Stimulated activated CD4-positive, alpha-beta T cell treated with anti-CD3 and anti-CD28 coated beads, TNF-alpha, amount 100 ng/mL, for 4 hours (primary cell): ENCODE measurements around the gene METAP1.
"Not testable (repeated sequence)": the region's sequence is repeated elsewhere in the genome, so short reads cannot be mapped to it uniquely, and the experiment has no call there.

Experiments
- DNase-seq, 3 experiments: peaks; one replicate each; pipeline ENCODE4 v3.0.0-alpha.2; 2020; ENCODE audit warnings: low read depth in 3 of 3

Gene METAP1

DNA sequence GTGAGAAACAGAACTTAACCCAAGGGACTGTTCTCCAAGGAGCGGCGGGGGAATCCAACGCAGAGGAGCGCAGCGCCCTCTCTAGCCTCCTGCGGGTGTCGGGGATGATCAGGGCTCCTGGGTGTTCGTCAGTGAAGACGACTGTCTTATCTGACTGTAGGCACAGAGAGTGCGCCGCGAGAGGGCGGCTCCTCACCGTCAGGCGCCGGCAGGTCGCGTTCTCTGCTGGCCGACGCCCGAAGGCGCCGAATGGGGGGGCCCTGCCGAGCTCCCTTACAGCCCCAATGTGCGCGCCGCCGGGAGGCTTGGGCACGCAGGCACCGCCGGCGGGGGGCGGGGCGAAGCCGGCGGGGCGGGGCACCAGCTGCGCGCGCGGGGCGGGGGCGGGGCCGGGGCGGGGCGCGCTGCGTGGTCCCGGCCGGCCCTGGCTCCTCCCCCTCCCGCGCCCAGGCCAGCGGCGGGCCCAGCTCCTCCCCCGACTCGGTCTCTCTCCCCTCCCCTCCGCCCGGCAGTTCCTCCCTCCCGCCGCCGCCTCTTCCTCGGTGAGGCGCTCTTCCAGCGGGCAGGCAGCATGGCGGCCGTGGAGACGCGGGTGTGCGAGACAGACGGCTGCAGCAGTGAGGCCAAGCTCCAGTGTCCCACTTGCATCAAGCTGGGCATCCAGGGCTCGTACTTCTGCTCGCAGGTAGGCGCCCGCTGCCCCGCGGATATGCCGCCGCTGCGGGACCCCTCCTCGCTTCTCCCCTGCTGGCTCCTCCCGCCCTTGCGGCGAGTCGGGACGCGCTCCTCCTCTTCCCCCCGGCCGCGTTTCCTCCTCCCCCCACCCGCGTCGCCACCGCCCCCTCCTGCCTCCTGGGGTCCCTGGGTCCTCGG is at the start of gene METAP1:
METAP1 (plus strand) TSS at position 539 of the 873 bp plus-strand sequence; CDS start at position 572, 33 bp downstream.
- DNase-seq = peak; percentile 87 to 93 (median 93)

DNA sequence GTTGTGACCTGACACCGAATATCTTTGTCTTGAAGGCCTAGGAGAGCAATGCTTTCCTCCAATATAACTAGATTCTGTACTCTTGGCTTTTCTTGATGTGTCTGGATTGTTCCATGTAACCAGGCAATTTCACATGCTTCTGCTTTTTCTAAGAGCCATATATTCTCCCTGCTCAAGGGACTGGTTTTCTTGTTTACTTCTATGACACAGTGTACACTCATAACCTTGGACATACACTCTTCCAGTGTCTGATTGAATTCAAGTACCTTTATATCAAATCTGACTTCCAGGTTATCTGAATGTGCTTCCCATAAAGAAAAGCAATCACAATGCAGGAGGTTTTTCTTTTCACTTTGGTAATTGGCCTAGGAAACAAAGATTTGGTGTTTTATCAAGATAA is 49.2 kb upstream of the METAP1 start:
- no peak for DNase-seq

DNA sequence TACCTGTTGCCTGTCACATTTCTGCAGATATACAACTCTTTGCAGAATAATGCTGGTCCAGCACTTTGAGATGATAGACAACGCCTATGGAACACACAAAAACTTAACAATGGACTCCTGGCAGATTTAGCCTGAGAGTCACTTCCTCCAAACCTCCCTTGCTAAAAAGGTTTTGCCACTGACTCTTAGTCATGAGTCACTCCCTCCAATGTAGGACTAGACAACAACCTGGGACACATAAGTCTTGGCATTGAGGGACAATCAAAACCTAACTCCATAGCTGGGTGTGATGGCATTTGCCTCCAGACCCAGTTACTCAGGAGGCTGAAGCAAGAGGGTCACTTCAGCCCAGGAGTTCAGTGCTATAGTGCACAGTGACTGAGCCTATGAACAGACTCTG is 44.6 kb upstream of the METAP1 start:
- DNase-seq = no peak

DNA sequence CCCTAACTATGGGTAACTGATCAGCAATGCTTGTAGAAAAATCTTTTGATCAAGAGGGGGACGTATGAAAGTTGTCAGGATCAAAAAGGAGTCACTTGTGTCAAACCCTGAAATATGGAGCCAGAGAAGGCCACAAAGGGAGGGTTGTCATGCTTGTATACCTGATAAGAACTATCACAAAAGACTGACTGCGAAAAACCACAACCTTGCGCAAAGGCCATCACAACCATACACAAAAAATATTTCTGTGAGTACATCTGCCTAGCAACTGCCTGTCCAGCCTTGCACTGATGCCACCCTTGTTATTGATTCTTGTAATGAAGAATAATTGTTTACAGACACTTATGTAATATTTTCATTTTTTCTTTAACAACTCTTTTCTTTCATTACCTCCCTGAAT is 43.8 kb upstream of the METAP1 start:
- DNase-seq = no peak

DNA sequence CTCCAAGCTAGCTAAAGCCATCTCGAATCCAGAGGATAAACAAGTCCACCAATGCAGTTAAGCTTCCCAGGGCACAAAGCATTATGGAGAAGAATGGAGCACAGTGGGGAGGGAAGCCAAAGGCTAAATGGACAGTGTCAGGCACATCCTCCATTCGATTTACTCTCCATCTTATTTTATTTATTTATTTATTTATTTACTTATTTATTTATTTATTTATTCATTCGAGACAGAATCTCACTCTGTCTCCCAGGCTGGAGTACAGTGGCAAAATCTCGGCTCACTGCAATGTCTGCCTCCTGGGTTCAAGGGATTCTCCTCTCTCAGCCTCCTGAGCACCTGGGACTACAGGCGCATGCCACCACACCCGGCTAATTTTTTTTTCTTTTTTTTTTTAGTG is 40.3 kb upstream of the METAP1 start:
- no peak for DNase-seq

DNA sequence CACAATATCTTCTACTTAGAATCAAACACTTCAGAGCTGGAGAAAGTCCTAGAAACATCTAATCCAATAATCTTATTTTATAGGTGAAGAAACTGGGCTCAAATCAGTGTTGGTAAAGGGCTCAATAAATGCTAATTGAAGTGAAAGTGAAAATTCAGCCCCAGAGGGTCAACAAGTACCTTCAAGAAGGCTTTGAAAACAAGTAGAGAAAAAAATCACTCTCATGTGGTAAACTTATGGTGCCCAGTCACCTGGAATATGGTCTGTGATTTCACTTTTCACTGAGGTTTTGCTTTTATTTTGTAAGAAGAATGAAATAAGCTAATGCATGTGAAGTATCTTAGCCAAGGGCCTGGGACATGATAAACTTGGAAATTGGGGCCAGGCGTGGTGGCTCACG is 37.5 kb upstream of the METAP1 start:
- no peak for DNase-seq

DNA sequence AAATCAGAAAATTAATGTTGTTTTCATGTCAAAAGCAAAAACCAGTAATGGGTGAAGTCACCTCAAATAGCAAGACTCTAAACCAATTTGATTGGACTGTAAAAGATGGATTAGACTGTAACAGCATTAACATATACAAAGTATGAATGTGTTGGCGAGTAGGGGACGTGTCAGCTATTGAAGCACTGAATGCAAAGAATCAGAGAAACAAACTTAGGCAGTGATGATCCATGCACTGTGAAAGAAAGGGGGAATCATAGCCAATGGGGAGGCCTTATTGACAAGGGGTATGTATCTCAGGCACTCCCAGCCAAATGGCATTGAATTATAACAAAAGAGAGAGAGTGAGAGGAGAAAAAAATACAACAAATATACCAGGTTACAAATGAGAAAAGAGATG is 36.1 kb upstream of the METAP1 start:
- DNase-seq = no peak

DNA sequence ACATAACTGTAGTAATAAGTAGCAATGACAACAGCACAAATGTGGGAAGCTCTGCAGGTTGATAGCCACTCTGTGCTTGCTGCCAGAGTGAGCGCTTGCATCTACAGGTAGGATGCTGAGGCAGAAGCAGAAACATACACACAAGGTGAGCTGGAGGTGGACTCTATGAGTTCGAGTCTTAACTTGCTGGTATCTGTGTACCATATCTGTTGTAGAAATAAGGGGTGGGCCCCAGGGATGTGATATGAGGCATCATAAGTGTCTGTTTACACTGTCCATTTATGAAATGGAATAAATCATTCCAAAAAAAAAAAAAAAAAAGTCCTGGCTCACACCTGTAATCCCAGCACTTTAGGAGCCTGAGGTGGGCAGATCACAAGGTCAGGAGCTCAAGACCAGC is 33.8 kb upstream of the METAP1 start:
- DNase-seq = no peak

DNA sequence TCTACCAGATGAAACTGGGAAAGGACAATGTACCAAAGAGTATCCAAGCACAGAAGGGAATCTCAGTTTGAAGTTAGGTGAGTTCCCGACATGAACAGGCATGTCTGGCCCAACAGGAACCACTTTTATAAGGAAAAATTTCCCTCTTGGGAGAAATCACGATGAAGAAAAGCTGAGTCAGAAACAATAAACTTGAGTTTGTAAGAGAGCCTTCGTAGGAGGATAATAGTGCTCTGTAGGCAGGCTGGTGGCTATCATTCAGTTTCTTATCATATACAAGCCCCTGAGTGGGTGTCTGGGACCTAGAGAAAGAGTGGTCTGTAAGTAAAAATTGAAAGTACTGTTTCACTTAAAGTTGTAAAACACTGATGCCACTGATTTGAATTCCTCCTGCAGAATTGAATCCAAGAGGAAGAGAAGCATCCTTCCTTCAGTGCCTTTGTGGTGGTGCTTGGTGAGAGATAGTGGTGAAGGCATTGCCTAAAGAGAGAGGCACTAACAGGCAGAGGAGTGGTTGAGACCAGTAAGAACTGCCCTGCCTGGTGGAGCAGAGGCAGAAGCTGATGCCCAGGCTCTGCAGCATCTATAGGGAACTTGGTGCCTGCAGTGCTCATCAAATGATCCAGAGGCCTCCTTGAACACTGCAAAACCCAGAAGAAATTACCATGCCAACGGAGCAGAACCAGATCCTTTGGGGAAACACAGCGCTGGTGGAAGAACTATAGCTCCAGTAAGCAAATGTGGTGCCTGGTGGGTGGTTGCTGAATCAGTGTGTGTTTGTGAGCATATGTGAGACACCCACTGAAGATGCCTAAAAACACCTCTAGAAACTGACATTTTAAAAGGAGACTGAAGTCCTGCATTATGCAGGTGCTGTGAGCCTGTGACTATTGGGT is 31.7 kb upstream of the METAP1 start:
- DNase-seq = no peak

DNA sequence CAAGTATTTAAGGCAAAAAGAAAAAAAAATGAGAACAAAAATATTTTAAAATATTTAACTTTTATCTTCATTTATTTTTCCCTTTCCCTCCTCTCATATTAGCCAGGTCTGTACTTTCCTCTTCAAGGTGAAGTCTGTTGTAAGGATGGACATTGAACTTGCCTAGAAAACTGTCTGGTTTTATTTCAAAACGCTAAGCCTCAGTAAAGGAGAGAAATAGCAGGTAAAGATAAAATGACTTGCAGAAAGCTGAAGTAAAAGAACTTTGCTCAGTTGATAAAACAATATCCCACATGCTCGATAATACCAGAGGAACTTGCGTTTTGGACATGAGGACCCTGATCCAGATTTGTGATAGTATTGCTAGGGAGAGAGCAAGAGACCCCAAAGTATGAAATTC is 28.6 kb upstream of the METAP1 start:
- DNase-seq = no peak

DNA sequence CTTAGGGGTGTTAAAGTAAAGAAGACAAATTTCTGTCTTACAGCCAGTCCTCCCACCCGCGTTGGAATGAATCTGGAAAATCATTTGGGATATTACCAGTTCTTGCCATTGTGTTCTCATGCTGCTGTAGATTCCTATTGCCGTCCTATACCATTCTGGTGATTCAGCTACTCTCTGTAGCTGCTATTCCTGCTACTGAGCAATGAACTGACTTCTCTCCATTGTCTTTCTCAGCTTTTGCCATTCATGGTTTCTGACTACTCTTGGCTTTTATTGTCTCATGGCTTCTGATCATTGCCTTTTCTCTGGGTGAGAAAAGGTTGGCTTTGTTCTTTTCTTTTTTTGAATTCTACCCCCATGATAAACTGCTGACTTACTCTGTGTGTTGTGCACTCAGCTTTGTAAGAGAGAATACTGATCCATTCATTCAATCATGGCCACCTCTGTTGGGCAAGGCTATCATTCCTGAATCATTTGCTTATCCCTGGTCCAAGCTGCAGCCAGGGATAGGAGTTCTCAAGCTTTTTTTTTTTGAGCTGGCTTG is 27.7 kb upstream of the METAP1 start:
- DNase-seq = no peak

DNA sequence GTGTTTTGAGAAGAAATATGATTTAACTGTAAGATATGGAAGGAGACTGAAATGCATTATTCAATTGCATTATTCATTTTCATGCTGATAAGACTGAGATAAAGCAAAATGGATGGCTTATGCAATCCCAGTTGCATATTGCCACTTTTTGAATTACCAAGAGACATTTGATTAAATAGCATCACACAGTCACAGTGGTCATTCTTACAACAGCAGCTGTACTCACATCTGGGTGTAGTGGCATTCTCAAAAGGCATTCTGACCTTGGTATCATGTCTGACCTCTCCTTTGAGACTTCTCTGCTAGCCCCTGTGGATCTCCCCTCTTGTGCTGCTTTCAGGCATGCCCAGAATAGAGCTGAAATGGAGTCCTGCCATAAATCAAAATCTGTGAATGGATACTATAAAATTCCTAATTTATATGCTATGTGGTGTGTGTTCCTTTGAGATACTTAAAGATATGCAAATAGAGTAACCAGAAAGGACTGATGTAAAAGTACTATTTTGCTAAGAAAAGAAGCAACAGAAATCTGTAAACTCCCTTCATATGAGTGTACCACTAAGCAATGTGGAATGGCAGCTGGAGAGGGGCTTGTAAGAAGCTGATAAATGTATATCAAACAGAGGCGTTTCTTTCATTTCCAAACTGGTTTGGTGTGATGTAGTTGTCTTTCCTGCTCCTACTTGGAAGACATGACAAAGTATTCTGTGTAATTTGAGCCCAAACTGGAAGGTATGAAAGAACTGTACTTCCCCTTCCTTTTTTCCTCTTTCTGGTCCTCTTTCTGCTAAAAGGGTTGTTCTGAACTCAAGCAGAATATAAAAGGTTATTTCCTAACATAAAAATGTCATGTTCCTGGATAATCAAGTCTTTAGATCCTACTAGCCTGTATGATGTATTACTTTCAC is 25.4 kb upstream of the METAP1 start:
- DNase-seq = no peak

DNA sequence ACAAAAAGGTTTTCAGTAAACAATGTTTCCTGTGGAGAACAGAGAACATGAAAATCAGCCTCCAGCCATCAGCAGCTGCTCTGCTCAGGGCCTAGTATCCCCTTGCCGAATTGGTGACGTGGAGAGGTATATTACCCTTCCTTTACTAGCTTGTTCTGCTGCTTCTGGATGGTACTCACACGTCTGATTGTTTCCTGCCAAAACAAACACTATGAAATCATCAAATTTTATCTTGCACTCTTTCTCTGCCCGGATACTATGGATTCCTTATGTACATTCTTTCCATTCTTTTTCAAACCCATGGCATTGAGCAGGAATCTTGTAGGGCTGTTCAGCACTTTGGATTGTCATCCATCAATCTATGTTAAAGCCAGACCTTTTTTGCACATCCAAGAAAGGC is 18.8 kb upstream of the METAP1 start:
- DNase-seq = no peak

DNA sequence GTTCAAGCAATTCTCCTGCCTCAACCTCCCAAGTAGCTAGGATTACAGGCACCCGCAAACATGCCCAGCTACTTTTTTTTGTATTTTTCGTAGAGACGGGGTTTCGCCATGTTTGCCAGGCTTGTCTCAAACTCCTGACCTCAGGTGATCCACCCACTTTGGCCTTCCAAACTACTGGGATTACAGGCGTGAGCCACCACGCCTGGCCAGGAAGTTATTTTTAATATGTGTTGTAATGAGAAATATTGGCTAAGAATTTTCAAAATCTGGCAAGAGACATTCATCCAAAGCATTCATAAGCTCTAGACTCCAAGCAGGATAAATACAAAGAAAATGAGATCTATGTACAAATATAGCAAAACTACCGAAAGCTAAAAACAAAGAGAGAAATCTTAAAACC is 18.0 kb upstream of the METAP1 start:
- DNase-seq = no peak

DNA sequence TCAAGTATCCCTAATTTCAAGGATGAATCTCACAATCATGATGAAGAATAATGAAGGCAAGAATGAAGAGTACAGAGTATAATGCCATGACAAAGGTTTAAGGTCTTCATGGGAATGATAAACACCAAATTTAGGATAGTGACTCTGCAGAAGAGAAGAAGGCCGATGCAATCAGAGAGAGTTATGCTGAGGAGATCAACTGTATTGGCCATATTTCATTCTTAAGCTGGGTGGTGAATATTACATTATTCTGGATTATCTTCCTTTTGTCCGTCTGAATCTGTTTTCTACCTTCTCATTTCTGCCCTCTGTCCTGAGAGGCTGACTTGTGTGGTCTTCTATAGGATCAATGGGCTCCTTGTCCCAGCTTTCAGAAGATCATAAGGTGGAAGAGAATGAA is 7.8 kb upstream of the METAP1 start:
- no peak for DNase-seq

DNA sequence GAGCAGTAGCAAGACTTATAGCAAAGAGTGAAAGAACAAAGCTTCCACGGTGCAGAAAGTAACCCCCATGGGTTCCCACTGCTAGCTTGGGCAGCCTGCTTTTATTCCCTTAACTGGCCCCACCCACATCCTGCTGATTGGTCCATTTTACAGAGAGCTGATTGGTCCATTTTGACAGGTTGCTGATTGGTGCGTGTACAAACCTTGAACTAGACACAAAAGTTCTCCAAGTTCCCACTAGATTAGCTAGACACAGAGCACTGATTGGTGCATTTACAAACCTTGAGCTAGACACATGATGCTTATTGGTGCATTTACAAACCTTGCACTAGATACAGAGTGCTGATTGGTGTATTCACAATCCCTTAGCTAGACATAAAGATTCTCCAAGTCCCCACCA is 2.7 kb upstream of the METAP1 start:
- DNase-seq = not testable (repeated sequence)

DNA sequence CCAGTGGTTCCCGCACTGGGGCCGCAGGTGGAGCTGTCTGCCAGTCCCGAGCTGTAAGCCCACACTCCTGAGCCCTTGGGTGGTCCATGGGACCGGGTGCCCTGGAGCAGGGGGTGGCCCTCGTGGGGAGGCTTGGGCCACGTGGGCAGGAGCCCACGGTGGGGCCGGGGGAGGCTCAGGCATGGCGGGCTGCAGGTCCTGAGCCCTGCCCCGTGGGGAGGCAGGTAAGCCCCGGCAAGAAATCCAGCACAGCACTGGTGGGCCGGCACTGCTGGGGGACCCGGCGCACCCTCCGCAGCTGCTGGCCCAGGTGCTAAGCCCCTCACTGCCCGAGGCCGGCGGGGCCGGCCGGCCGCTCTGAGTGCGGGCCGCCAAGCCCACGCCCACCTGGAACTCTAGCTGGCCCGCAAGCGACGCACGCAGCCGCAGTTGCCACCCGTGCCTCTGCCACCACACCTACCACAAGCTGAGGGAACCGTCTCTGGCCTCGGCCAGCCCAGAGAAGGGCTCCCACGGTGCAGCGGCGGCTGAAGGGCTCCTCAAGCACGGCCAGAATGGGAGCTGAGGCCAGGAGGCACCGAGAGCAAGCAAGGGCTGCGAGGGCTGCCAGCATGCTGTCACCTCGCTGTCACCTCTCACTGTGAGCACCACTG is 2.0 kb upstream of the METAP1 start:
- DNase-seq = no peak

DNA sequence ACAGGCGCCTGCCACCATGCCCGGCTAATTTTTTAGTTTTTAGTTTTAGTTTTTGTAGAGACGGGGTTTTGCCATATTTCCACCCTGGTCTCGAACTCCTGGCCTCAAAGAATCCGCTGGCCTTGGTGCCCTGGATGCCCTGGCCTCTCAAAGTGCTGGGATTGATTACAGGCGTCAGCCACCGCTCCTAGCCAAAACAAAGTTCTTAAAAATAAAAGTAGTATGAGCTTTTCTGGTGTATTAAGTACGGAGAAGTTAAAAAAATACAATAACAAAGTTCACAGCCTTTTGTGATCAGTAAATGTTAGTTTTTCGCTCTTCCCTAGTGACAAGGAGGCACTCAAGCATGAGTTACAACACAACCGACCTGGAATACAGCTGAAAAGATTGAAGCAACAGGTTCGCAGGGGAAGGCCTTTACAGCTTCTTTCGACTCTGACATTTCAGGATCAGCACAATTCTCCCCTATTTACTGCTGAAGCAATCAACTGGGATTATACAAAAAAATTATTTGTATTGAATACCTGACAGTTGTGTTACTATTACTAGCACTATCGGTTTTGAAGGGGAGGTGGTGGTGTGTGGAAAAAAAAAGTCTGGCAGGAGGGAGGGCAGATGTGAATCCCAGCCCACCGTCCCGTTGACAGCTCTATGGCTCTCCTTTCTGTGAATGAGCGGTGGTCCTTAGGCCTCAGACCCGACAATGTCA is 893 bp upstream of the METAP1 start:
- no peak for DNase-seq

DNA sequence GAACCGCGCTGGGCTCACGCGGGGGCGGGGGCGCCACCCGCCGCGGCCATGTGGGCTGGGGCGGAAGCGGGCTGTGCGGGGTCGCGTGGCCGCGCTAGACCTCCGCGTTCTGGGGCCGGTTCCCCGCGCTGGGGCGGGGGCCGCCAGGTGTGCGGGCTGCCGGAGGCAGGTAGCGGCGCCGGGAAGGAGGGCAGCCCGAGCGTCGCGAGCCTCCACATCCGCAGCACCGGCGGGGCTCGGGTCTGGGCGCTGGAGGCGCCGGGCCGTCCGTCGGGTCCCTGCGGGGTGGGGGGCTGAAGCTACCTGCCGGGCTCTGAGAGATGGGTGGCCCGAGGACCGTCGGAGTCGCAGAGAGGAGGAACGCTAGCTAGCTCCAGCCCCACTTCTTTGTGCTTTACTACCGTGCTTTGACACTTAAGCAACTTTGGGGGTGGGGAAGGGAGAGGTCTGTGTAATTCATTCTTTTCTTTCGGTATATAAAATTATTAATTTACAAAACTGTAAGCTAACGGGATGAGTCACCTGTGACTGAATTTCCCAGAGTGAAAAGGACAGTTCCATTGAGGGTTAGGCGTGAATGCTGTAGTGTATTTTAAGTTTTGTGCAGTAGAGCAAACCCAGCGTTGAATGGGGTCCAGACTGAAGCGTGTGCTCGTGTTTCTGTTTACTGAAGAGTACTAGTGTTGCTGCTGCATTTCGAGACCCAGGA is 689 bp downstream of the METAP1 start:
- DNase-seq = peak in 1 of 3 experiments; percentile 2

DNA sequence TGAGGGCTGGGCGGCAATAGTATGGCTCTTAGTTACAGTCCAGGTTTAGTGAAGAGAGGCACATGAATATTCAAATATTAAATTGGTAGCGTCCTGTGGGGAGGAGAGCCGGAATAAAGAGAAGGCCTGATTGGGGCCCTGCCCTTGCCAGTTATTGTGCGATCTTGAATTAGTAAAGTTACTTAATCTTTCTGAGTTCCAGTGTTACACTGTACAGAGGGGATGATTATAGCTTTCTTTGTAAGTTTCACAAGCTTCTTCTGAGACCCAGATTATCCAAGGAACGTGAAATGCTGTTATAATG is 1.2 kb downstream of the METAP1 start:
- DNase-seq = no peak
